CD4-positive, alpha-beta T cell (primary cell): ENCODE results near the gene COL1A1. TPM values are rescaled to one million over a fixed set of nuclear protein-coding genes. Genes with fewer than 3 reads are reported as not detected.

ENCODE experiments used
- ATAC-seq: fragments of 200-7000 bp; cut with Tn5 transposase; one replicate; pipeline ENCODE4 v1.10.0; 2022; ENCODE audit warnings: mild to moderate bottlenecking; ENCODE audit not compliant: poor library complexity
- CTCF ChIA-PET: fragments of 350-600 bp; sonication (Branson Sonifier 250); formaldehyde crosslinking; loops from one replicate; lab custom pipeline; 2021; ENCODE audit warnings: antibody characterized with exemption, inconsistent platforms; lab: Charles Lee
- POLR2A ChIA-PET: fragments of 350-600 bp; sonication (Branson Sonifier 250); formaldehyde crosslinking; loops from one replicate; lab custom pipeline; 2021; ENCODE audit warnings: antibody characterized with exemption, inconsistent platforms; lab: Charles Lee
- DNase-seq, 14 experiments: peaks; one replicate each; pipeline ENCODE4 v3.0.0-alpha.2; 2013 to 2020; ENCODE audit warnings: mixed read lengths in 2 of 14
- H3K27ac ChIP-seq, 2 donors: one replicate each; pipeline versions ENCODE4 v1.5.1 to v1.7.0; 2013; ENCODE audit warnings: low read length in 2 of 2, low read depth in 1 of 2, mild to moderate bottlenecking in 1 of 2
- H3K27me3 ChIP-seq, 2 experiments: 1 replicate in 1 of 2; 2 replicates in 1 of 2; pipeline versions ENCODE4 v1.6.1 to v1.7.0; 2013; ENCODE audit warnings: low read length in 2 of 2, control low read depth in 1 of 2, mild to moderate bottlenecking in 1 of 2, moderate library complexity in 1 of 2; ENCODE audit not compliant: insufficient read depth in 2 of 2, control insufficient read depth in 1 of 2
- H3K36me3 ChIP-seq: one replicate; pipeline ENCODE4 v1.6.1; 2013; ENCODE audit warnings: low read length, control low read depth; ENCODE audit not compliant: insufficient read depth
- H3K4me1 ChIP-seq: one replicate; pipeline ENCODE4 v1.6.1; 2013; ENCODE audit warnings: low read length, control low read depth; ENCODE audit not compliant: insufficient read depth
- H3K4me3 ChIP-seq: one replicate; pipeline ENCODE4 v1.5.1; 2013; ENCODE audit warnings: mild to moderate bottlenecking, low read length, moderate library complexity
- H3K9me3 ChIP-seq, 2 experiments: 1 replicate in 1 of 2; 2 replicates in 1 of 2; pipeline versions ENCODE4 v1.6.1 to v1.7.0; 2013; ENCODE audit warnings: low read length in 2 of 2, mild to moderate bottlenecking in 2 of 2, control low read depth in 1 of 2, moderate library complexity in 1 of 2; ENCODE audit not compliant: control insufficient read depth in 1 of 2, insufficient read depth in 1 of 2
- H3K27ac Mint-ChIP-seq: one replicate; pipeline ENCODE4 v1.8.0; 2020; ENCODE audit warnings: mixed read lengths
- H3K27me3 Mint-ChIP-seq: one replicate; pipeline ENCODE4 v1.8.0; 2021; ENCODE audit warnings: mixed read lengths
- H3K36me3 Mint-ChIP-seq: one replicate; pipeline ENCODE4 v1.8.0; 2021; ENCODE audit warnings: low read depth, mixed read lengths
- H3K4me1 Mint-ChIP-seq: one replicate; pipeline ENCODE4 v1.8.0; 2021; ENCODE audit warnings: low read depth, mixed read lengths
- H3K4me3 Mint-ChIP-seq: one replicate; pipeline ENCODE4 v1.8.0; 2020; ENCODE audit warnings: mild to moderate bottlenecking, mixed read lengths
- H3K9me3 Mint-ChIP-seq: one replicate; pipeline ENCODE4 v1.8.0; 2020; ENCODE audit warnings: mixed read lengths
- CTCF ChIP-seq: fragments of 200-600 bp; IDR thresholded peaks from one replicate; pipeline ENCODE4 v1.8.0; 2022; ENCODE audit warnings: antibody characterized with exemption, mild to moderate bottlenecking
- intact Hi-C, 2 experiments: fragments of 100-400 bp; cut with DNase I in 1 of 2; cut with micrococcal nuclease in 1 of 2; formaldehyde crosslinking; loops; one replicate each; pipeline versions ENCODE4 v1.15.1 to v1.9.0; 2023 to 2025; cut with DNase I, micrococcal nuclease
- total RNA-seq, 174 experiments: library from RNA in 2 of 174; stranded (reverse) in 2 of 174; gene quantifications; one replicate each; pipeline ENCODE4 v1.2.3 and lab custom pipeline; 2021 to 2026

COL1A1 gene
- total RNA-seq, 2 experiments from 2014 or later, result 10.0 to 11.4 TPM

GRCh38 chr17:50168319-50168718, 33.1 kb downstream of the COL1A1 start:
- intact Hi-C loops, result loop anchor here in 1 of 2 experiments (5.0 kb wide), 1 partner anchor 36 kb away; the partner anchor contains the start of gene SAMD14
- Histone ChIP-seq H3K9me3 (no peaks in the 10 kb centered on the region), H3K27ac (no peak overlapping the region), H3K4me3 (no peak overlapping the region), H3K4me1 (peaks cover 18% of the 10 kb centered on the region), H3K27me3 (no peaks in the 10 kb centered on the region), H3K36me3 (no peaks in the 10 kb centered on the region)
- Mint-ChIP-seq H3K4me3 (no peak overlapping the region), H3K27ac (peak overlapping the region; percentile 58), H3K27me3 (no peaks in the 10 kb centered on the region), H3K36me3 (no peaks in the 10 kb centered on the region), H3K9me3 (no peaks in the 10 kb centered on the region), H3K4me1 (peaks cover 18% of the 10 kb centered on the region)
- no peak for TF ChIP-seq CTCF
- ATAC-seq (no peak), DNase-seq (no peak)
- ChIA-PET POLR2A (no interaction called here), CTCF (interaction anchor here (1.9 kb wide), 1 partner anchor 74 kb away, joined by 6 read pairs; the partner anchor contains the start of gene PDK2)

GRCh38 chr17:50167371-50167770, 34.1 kb downstream of the COL1A1 start:
- no peaks in the 10 kb centered on the region for H3K9me3 ChIP-seq
- TF ChIP-seq CTCF, result no peak
- Mint-ChIP-seq H3K4me3 (no peak overlapping the region), H3K27me3 (no peaks in the 10 kb centered on the region), H3K36me3 (no peaks in the 10 kb centered on the region), H3K4me1 (peaks cover 24% of the 10 kb centered on the region), H3K27ac (no peak overlapping the region), H3K9me3 (no peaks in the 10 kb centered on the region)
- no peak for DNase-seq
- H3K27ac ChIP-seq, result no peak overlapping the region
- H3K36me3 ChIP-seq, result no peaks in the 10 kb centered on the region
- CTCF ChIA-PET, result no interaction called here
- H3K27me3 ChIP-seq, result no peaks in the 10 kb centered on the region
- H3K4me3 ChIP-seq, result no peak overlapping the region
- peaks cover 21% of the 10 kb centered on the region for H3K4me1 ChIP-seq
- intact Hi-C loops, result loop anchor here in 1 of 2 experiments (5.0 kb wide), 1 partner anchor 35 kb away; the partner anchor contains the start of gene SAMD14
- ATAC-seq, result no peak
- POLR2A ChIA-PET, result no interaction called here

- H3K36me3 ChIP-seq, result no peaks in the 10 kb centered on the region
- H3K9me3 ChIP-seq, result no peaks in the 10 kb centered on the region
- POLR2A ChIA-PET, result no interaction called here
- DNase-seq, result no peak
- no peak for ATAC-seq
- no peak for TF ChIP-seq CTCF
- Mint-ChIP-seq H3K27ac (no peak overlapping the region), H3K36me3 (no peaks in the 10 kb centered on the region), H3K4me3 (no peak overlapping the region), H3K4me1 (peaks cover 30% of the 10 kb centered on the region), H3K9me3 (no peaks in the 10 kb centered on the region), H3K27me3 (no peaks in the 10 kb centered on the region)
- intact Hi-C loops, result loop anchor here in 1 of 2 experiments (5.0 kb wide), 1 partner anchor 34 kb away; the partner anchor contains the start of gene SAMD14
- H3K27me3 ChIP-seq, result no peaks in the 10 kb centered on the region
- no peak overlapping the region for H3K27ac ChIP-seq
- H3K4me1 ChIP-seq, result peaks cover 28% of the 10 kb centered on the region
- CTCF ChIA-PET, result no interaction called here
- no peak overlapping the region for H3K4me3 ChIP-seq
Observed at GRCh38 chr17:50166518-50167181, 34.8 kb downstream of the COL1A1 start.
